K562 (cell line): Measurements from ENCODE around the gene TRIM60. TPM values are rescaled to one million over a fixed set of nuclear protein-coding genes. Genes with fewer than 3 reads are reported as not detected.
"Not testable (repeated sequence)": the region's sequence is repeated elsewhere in the genome, so short reads cannot be mapped to it uniquely, and the experiment has no call there.

Experiments used
- ATAC-seq: fragments of 200-7000 bp; cut with Tn5 transposase; 3 replicates; pipeline ENCODE4 v1.9.1; 2020; ENCODE audit warnings: moderate library complexity
- BruUV-seq: library from RNA; stranded (reverse); fragments of 400-500 nt; replicated peaks from 2 replicates; lab custom pipeline; 2021; lab: Mats Ljungman, UMichigan
- CTCF ChIA-PET: fragments of 300-600 bp; formaldehyde crosslinking; extraction: SDS; loops from one replicate; lab custom pipeline; 2021; ENCODE audit warnings: low intra/inter-chr PET ratio; lab: Yijun Ruan, JAX
- POLR2A ChIA-PET: fragments of 300-600, 350-650 bp; sonication (Branson Sonifier 250); formaldehyde crosslinking; extraction: SDS; loops from one replicate; lab custom pipeline; 2021; ENCODE audit warnings: antibody characterized with exemption, inconsistent platforms; lab: Yijun Ruan, JAX
- DNase-seq, 4 experiments: peaks; one replicate each; pipeline versions ENCODE4 v3.0.0 to v3.0.0-alpha.2; 2011 to 2018; ENCODE audit warnings: low spot score in 3 of 4, mixed read lengths in 3 of 4; ENCODE audit errors: extremely low read depth in 1 of 4
- FAIRE-seq: peaks from 2 replicates; lab custom pipeline; 2011; peaks lifted over from hg19 to GRCh38; lab: Jason Lieb, UNC
- H2AFZ ChIP-seq: 2 replicates; pipeline ENCODE4 v1.6.0; 2011; ENCODE audit warnings: low read depth, low read length, control low read depth, inconsistent platforms
- H3K27ac ChIP-seq: fragments of 200-600 bp; 3 replicates; pipeline ENCODE4 v1.8.0; 2011; ENCODE audit warnings: low read depth, mild to moderate bottlenecking, control low read depth, inconsistent platforms, low read length, moderate library complexity, mixed read lengths; ENCODE audit errors: extremely low read depth
- H3K27me3 ChIP-seq, 2 experiments: fragments of 300-600 bp in 1 of 2; 2 replicates in 1 of 2; 3 replicates in 1 of 2; pipeline versions ENCODE4 v1.6.0 to v1.8.0; 2011; ENCODE audit warnings: inconsistent platforms in 2 of 2, low read length in 2 of 2, mild to moderate bottlenecking in 1 of 2, mixed read lengths in 1 of 2, moderate library complexity in 1 of 2; ENCODE audit not compliant: control insufficient read depth in 2 of 2, insufficient read depth in 2 of 2
- H3K36me3 ChIP-seq: fragments of 300-600 bp; 3 replicates; pipeline ENCODE4 v1.8.0; 2011; ENCODE audit warnings: mild to moderate bottlenecking, low read length, inconsistent platforms; ENCODE audit not compliant: control insufficient read depth, insufficient read depth
- H3K4me1 ChIP-seq, 2 experiments: fragments of 200-600 bp in 1 of 2; replicated peaks in 1 of 2; 2 replicates in 1 of 2; 3 replicates in 1 of 2; pipeline versions ENCODE4 v1.5.1 to v1.8.0; 2011; ENCODE audit warnings: inconsistent platforms in 2 of 2, low read length in 2 of 2, mild to moderate bottlenecking in 1 of 2, mixed read lengths in 1 of 2, moderate library complexity in 1 of 2; ENCODE audit not compliant: control insufficient read depth in 2 of 2, insufficient read depth in 2 of 2
- H3K4me2 ChIP-seq: 2 replicates; pipeline ENCODE4 v1.6.1; 2011; ENCODE audit warnings: low read length, control low read depth, inconsistent platforms, mixed read lengths; ENCODE audit not compliant: insufficient read depth
- H3K4me3 ChIP-seq: fragments of 200-600 bp; sonication (generic), shearing (Covaris generic); 2 replicates; pipeline ENCODE4 v1.5.1; 2016; ENCODE audit warnings: control low read depth, inconsistent platforms
- H3K79me2 ChIP-seq: fragments of 200-600 bp; 3 replicates; pipeline ENCODE4 v1.8.0; 2011; ENCODE audit warnings: low read length, inconsistent platforms; ENCODE audit not compliant: control insufficient read depth, insufficient read depth
- H3K9ac ChIP-seq, 2 experiments: 2 replicates each; pipeline versions ENCODE4 v1.6.0 to v1.6.1; 2011; ENCODE audit warnings: low read depth in 2 of 2, low read length in 2 of 2, control low read depth in 1 of 2, inconsistent platforms in 1 of 2, mild to moderate bottlenecking in 1 of 2, mixed read lengths in 1 of 2; ENCODE audit not compliant: insufficient read depth in 1 of 2
- H3K9me1 ChIP-seq: one replicate; pipeline ENCODE4 v1.6.0; 2011; ENCODE audit warnings: inconsistent platforms, mild to moderate bottlenecking, low read length, moderate library complexity; ENCODE audit not compliant: control insufficient read depth, insufficient read depth
- H3K9me3 ChIP-seq: replicated peaks from 2 replicates; pipeline ENCODE4 v1.5.1; 2011; ENCODE audit warnings: low read depth, low read length, inconsistent platforms; ENCODE audit not compliant: control insufficient read depth, insufficient read depth
- H4K20me1 ChIP-seq: replicated peaks from 2 replicates; pipeline ENCODE4 v1.6.1; 2011; ENCODE audit warnings: low read length, inconsistent platforms, mixed read lengths; ENCODE audit not compliant: control insufficient read depth, insufficient read depth
- BACH1 ChIP-seq: fragments of 200-800 bp; sonication (Bioruptor generic); IDR thresholded peaks from 2 replicates; pipeline ENCODE4 v1.6.1; 2016; ENCODE audit warnings: missing genetic modification characterization, missing compliant biosample characterization
- PHF20 ChIP-seq: fragments of 450-650 bp; IDR thresholded peaks from 2 replicates; pipeline ENCODE4 v1.6.1; 2018; ENCODE audit not compliant: partially characterized antibody
- POLR2G ChIP-seq: fragments of 200-400 bp; formaldehyde crosslinking; IDR thresholded peaks from 2 replicates; pipeline ENCODE4 v1.6.1; 2017; ENCODE audit warnings: low read depth, mild to moderate bottlenecking, antibody characterized with exemption, low read length, moderate library complexity
- ZNF140 ChIP-seq: fragments of 250-450 bp; sonication (Bioruptor Pico); IDR thresholded peaks from 2 replicates; pipeline ENCODE4 v1.8.0; 2021; ENCODE audit warnings: moderate library complexity, mild to moderate bottlenecking, inconsistent platforms
- ZNF707 ChIP-seq: fragments of 250-450 bp; sonication (Bioruptor Pico); conservative IDR thresholded peaks from 2 replicates; pipeline ENCODE4 v1.8.0; 2022; ENCODE audit warnings: inconsistent platforms, mild to moderate bottlenecking, moderate library complexity
- WGBS: fragments of 100-300 bp; shearing (Covaris generic); methylation state at CpG from one replicate; pipeline ENCODE4 v1.1.6; 2016; ENCODE audit warnings: low coverage, mixed read lengths; ENCODE audit not compliant: insufficient coverage; ENCODE audit errors: missing lambda C conversion rate; 5-methylcytosine and 5-hydroxymethylcytosine counted together
- in situ Hi-C: fragments of 300-500 bp; cut with MboI; formaldehyde crosslinking; loops from 4 replicates; pipeline ENCODE4 v1.15.0; 2018; ENCODE audit warnings: inconsistent platforms, mixed read lengths
- intact Hi-C: fragments of 100-400 bp; cut with micrococcal nuclease; formaldehyde crosslinking; loops from 2 replicates; pipeline ENCODE4 v1.14.2; 2022
- polyA plus RNA-seq, 8 experiments: library from polyadenylated mRNA; depleted of rRNA in 4 of 8; stranded (reverse) in 5 of 8; unstranded in 3 of 8; fragments of >200 nt; fragmentation: Nextera tagmentation in 2 of 8; fragmentation: Illumina TruSeq in 1 of 8; extraction: Ambion mirVana in 2 of 8; extraction: Trizol in 1 of 8; gene quantifications; 2 replicates each; pipeline versions ENCODE4 v1.2.1 to v1.2.3, GENCODE V29; 2011 to 2014; ENCODE audit warnings: inconsistent platforms in 1 of 8, missing spikeins in 1 of 8
- total RNA-seq, 7 experiments: library from RNA; depleted of rRNA in 6 of 7; stranded (reverse); fragments of >200 nt in 6 of 7; fragmentation: Illumina TruSeq in 2 of 7; extraction: Trizol in 2 of 7; gene quantifications; 2 replicates each; pipeline versions ENCODE4 v1.2.1 to v1.2.3, GENCODE V29; 2011 to 2021; ENCODE audit warnings: low replicate concordance in 1 of 7
- TF ChIP-seq, protein P1 (sequence below): fragments of 200-800 bp; sonication (Bioruptor generic); IDR thresholded peaks from 2 replicates; pipeline ENCODE4 v1.6.1; 2017; ENCODE audit warnings: missing genetic modification characterization, missing compliant biosample characterization
- TF ChIP-seq, protein P2 (sequence below), 2 experiments: fragments of 450-650 bp; conservative IDR thresholded peaks; 2 replicates each; pipeline ENCODE4 v1.6.1; 2017; ENCODE audit warnings: mild to moderate bottlenecking in 2 of 2, moderate library complexity in 2 of 2
- TF ChIP-seq, protein P3 (sequence below): fragments of 250-450 bp; sonication (Bioruptor Pico); IDR thresholded peaks from 2 replicates; pipeline ENCODE4 v1.9.0; 2021; ENCODE audit warnings: mild to moderate bottlenecking, inconsistent platforms

The TRIM60 gene
- total and polyA plus RNA-seq, 9 of the 15 experiments (the other 6 are each of a cell fraction or from before 2014, with no cell fraction given) = not detected

DNA sequence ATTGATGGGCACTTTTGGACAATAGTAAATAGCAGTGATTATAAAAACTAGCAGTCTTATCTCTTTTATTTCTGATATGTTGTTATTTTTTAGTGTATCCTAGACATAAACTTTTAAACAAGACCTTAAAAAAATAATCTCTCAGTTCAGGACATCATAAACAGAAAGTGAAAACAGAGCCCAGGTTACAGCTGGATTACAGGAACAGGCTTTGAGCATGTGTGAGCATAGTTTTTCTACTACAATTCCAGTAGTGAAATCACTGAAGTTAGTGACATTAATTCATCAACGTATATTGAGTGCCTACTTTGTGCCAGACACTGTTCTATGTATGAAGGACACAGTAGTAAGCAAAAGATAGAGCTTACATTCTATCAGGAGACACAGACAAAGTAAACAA, 38.8 kb downstream of the TRIM60 start (continued):
- TF ChIP-seq, protein P1, sequence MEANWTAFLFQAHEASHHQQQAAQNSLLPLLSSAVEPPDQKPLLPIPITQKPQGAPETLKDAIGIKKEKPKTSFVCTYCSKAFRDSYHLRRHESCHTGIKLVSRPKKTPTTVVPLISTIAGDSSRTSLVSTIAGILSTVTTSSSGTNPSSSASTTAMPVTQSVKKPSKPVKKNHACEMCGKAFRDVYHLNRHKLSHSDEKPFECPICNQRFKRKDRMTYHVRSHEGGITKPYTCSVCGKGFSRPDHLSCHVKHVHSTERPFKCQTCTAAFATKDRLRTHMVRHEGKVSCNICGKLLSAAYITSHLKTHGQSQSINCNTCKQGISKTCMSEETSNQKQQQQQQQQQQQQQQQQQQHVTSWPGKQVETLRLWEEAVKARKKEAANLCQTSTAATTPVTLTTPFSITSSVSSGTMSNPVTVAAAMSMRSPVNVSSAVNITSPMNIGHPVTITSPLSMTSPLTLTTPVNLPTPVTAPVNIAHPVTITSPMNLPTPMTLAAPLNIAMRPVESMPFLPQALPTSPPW (CRISPR knock-in tag) = no peak

DNA sequence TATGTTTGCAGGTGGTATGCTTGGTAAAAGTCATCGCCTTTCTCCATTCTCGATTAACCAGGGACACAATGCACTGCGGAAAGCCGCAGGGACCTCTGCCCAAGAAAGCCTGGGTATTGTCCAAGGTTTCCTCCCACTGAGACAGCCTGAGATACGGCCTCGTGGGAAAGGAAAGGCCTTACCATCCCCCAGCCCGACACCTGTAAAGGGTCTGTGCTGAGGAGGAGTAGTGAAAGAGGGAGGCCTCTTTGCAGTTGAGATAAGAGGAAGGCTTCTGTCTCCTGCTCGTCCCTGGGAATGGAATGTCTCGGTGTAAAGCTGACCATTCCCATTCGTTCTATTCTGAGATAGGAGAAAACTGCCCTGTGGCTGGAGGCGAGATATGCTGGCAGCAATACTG, 41.5 kb downstream of the TRIM60 start:
- H3K4me1 ChIP-seq, FAIRE-seq, DNase-seq, H3K27me3 ChIP-seq, CTCF ChIA-PET, ATAC-seq, H3K79me2 ChIP-seq, H3K9me1 ChIP-seq, in situ Hi-C loops, H2AFZ ChIP-seq, H3K27ac ChIP-seq, H4K20me1 ChIP-seq, H3K9ac ChIP-seq, intact Hi-C loops, H3K9me3 ChIP-seq, POLR2A ChIA-PET, H3K4me2 ChIP-seq, H3K4me3 ChIP-seq, BruUV-seq: not testable (repeated sequence)
- H3K36me3 ChIP-seq = peaks cover 11% of the 10 kb centered on the region; the same call in 2 of the 3 replicates
- 31% methylated on average over 11 of the region's 11 CpGs for WGBS

DNA sequence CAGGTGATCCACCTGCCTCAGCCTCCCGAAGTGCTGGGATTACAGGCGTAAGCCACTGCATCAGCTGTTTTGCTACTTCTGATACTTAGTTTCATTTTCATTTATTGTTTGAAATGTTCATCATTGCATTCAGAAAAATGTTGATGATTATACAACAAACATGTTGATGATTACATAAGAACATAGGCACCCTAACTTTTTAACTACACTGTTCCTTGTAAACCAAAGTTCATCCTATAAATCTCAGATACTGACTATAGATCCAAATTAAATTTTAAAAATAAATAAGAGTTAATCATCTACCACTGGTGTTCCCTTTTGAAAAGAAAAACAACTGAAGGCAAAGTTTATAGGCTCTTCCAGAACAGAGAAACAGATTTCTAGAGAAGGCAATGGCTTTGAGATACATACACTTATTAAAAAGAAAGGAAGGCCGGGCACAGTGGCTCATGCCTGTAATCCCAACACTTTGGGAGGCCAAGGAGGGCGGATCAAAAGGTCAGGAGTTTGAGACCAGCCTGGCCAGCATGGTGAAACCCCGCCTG, 45.3 kb downstream of the TRIM60 start:
- H3K9me3 ChIP-seq = no peaks in the 10 kb centered on the region
- BruUV-seq = no TSS peak
- no peaks in the 10 kb centered on the region for H4K20me1 ChIP-seq
- H3K9ac ChIP-seq = no peak overlapping the region
- no peak overlapping the region for H3K4me3 ChIP-seq
- no peak overlapping the region for H3K4me2 ChIP-seq
- ChIA-PET CTCF (no interaction called here), POLR2A (no interaction called here)
- no peaks in the 10 kb centered on the region for H3K9me1 ChIP-seq
- 79% methylated on average over 4 of the region's 5 CpGs for WGBS
- no peaks in the 10 kb centered on the region for H3K27me3 ChIP-seq
- in situ Hi-C loops = no loop called here
- intact Hi-C loops = no loop called here
- FAIRE-seq (no peak), ATAC-seq (no peak), DNase-seq (no peak)
- H3K79me2 ChIP-seq = no peaks in the 10 kb centered on the region
- H3K27ac ChIP-seq = no peak overlapping the region
- H3K36me3 ChIP-seq = peaks cover 24% of the 10 kb centered on the region
- H2AFZ ChIP-seq = no peak overlapping the region
- H3K4me1 ChIP-seq = no peaks in the 10 kb centered on the region; a peak in 1 of 5 replicates
- TF ChIP-seq, protein P2, sequence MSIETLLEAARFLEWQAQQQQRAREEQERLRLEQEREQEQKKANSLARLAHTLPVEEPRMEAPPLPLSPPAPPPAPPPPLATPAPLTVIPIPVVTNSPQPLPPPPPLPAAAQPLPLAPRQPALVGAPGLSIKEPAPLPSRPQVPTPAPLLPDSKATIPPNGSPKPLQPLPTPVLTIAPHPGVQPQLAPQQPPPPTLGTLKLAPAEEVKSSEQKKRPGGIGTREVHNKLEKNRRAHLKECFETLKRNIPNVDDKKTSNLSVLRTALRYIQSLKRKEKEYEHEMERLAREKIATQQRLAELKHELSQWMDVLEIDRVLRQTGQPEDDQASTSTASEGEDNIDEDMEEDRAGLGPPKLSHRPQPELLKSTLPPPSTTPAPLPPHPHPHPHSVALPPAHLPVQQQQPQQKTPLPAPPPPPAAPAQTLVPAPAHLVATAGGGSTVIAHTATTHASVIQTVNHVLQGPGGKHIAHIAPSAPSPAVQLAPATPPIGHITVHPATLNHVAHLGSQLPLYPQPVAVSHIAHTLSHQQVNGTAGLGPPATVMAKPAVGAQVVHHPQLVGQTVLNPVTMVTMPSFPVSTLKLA (conservative IDR thresholded peaks at IDR 0.05) = no peak
- TF ChIP-seq ZNF707 (no peak), POLR2G (no peak), ZNF140 (CRISPR knock-in tag) (no peak), BACH1 (no peak), PHF20 (no peak)
- TF ChIP-seq, protein P3, sequence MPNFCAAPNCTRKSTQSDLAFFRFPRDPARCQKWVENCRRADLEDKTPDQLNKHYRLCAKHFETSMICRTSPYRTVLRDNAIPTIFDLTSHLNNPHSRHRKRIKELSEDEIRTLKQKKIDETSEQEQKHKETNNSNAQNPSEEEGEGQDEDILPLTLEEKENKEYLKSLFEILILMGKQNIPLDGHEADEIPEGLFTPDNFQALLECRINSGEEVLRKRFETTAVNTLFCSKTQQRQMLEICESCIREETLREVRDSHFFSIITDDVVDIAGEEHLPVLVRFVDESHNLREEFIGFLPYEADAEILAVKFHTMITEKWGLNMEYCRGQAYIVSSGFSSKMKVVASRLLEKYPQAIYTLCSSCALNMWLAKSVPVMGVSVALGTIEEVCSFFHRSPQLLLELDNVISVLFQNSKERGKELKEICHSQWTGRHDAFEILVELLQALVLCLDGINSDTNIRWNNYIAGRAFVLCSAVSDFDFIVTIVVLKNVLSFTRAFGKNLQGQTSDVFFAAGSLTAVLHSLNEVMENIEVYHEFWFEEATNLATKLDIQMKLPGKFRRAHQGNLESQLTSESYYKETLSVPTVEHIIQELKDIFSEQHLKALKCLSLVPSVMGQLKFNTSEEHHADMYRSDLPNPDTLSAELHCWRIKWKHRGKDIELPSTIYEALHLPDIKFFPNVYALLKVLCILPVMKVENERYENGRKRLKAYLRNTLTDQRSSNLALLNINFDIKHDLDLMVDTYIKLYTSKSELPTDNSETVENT (CRISPR knock-in tag) = no peak
